ENCODE results near the gene BSN.

DNA sequence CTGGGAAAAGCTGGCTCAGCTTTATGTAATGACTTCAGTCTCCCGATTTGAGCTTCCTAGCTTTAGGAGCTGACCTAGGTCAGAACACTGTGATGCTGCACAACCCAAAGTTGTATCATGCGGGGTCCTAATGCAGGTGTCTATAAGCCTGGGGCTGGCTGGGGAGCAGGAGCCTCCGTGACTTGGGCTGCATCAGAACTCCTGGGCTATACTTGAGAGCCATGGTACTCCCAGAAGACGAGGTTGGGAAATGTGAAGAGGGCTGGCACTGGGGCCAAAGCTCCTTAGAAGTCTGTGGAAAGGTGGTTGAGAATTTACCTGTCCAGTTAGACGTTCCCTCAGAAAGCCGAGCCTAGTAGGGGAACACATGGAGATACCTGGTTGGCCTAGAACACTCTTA is 57.0 kb downstream of the BSN start:
- TF ChIP-seq, protein P1, sequence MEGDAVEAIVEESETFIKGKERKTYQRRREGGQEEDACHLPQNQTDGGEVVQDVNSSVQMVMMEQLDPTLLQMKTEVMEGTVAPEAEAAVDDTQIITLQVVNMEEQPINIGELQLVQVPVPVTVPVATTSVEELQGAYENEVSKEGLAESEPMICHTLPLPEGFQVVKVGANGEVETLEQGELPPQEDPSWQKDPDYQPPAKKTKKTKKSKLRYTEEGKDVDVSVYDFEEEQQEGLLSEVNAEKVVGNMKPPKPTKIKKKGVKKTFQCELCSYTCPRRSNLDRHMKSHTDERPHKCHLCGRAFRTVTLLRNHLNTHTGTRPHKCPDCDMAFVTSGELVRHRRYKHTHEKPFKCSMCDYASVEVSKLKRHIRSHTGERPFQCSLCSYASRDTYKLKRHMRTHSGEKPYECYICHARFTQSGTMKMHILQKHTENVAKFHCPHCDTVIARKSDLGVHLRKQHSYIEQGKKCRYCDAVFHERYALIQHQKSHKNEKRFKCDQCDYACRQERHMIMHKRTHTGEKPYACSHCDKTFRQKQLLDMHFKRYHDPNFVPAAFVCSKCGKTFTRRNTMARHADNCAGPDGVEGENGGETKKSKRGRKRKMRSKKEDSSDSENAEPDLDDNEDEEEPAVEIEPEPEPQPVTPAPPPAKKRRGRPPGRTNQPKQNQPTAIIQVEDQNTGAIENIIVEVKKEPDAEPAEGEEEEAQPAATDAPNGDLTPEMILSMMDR (IDR thresholded peaks at IDR 0.05; ENCODE audit: borderline replicate concordance, extremely low read depth, low read length, poor library complexity, severe bottlenecking): no peak
- no peak for TF ChIP-seq EZH2 (IDR thresholded peaks at IDR 0.05; ENCODE audit: borderline replicate concordance, low read depth, low read length, severe bottlenecking)

All from DND-41 (cell line).